ENCODE results near the gene XYLT1.
"Not testable (repeated sequence)": the region's sequence is repeated elsewhere in the genome, so short reads cannot be mapped to it uniquely, and the experiment has no call there.

DNA sequence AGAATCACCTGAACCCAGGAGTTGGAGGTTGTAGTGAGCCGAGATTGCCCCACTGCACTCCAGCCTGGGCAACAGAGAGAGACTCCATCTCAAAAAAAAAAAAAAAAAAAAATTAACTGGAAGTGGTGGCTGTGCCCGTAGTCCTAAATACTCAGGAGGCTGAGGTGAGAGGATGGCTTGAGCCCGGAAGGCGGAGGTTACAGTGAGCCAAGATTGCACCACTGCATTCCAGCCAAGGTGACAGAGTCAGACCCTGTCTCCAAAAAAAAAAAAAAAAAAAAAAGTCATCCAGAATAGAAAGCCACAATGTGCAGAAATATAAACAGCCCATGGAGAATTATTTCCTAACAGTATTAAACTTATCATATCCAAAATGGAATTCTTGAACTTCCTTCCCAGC is 11.6 kb upstream of the XYLT1 start:
- TF ChIP-seq, protein P1, sequence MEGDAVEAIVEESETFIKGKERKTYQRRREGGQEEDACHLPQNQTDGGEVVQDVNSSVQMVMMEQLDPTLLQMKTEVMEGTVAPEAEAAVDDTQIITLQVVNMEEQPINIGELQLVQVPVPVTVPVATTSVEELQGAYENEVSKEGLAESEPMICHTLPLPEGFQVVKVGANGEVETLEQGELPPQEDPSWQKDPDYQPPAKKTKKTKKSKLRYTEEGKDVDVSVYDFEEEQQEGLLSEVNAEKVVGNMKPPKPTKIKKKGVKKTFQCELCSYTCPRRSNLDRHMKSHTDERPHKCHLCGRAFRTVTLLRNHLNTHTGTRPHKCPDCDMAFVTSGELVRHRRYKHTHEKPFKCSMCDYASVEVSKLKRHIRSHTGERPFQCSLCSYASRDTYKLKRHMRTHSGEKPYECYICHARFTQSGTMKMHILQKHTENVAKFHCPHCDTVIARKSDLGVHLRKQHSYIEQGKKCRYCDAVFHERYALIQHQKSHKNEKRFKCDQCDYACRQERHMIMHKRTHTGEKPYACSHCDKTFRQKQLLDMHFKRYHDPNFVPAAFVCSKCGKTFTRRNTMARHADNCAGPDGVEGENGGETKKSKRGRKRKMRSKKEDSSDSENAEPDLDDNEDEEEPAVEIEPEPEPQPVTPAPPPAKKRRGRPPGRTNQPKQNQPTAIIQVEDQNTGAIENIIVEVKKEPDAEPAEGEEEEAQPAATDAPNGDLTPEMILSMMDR (IDR thresholded peaks at IDR 0.05): not testable (repeated sequence)
- not testable (repeated sequence) for TF ChIP-seq ZFX (IDR thresholded peaks at IDR 0.05; ENCODE audit: borderline replicate concordance)
